Activated effector memory CD4-positive, alpha-beta T cell treated with anti-CD3 and anti-CD28 coated beads, Interleukin-2, amount 50 U/mL, for 16 hours (primary cell): Measurements from ENCODE around the gene TOR1AIP2.
"Not testable (repeated sequence)": the region's sequence is repeated elsewhere in the genome, so short reads cannot be mapped to it uniquely, and the experiment has no call there.

Experiments used
- DNase-seq: peaks from one replicate; pipeline ENCODE4 v3.0.0-alpha.2; 2020

Gene TOR1AIP2

GRCh38 chr1:179873438-179873851, 4.2 kb downstream of the TOR1AIP2 start:
- DNase-seq, result no peak

GRCh38 chr1:179872558-179872957, 5.0 kb downstream of the TOR1AIP2 start:
- DNase-seq, result no peak

DNA sequence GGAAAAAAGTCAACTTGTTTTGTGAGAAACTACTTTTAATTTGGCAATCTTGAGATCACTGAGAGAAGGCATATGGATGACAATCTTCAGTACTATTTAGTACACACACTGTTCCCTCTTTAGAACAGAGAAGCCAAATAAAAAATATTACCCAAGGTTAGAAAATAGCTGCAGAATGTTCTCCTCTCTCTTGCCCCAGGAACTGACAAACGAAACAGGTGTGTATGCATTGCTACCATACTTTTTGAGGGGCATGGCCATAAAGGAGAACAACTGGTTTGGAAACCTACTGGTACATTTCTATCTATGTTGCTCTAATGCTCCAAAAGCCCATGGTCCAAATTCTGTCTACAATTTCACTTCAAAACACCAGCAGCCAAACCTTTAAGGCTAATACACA, 5.7 kb downstream of the TOR1AIP2 start:
- DNase-seq, result no peak

DNA sequence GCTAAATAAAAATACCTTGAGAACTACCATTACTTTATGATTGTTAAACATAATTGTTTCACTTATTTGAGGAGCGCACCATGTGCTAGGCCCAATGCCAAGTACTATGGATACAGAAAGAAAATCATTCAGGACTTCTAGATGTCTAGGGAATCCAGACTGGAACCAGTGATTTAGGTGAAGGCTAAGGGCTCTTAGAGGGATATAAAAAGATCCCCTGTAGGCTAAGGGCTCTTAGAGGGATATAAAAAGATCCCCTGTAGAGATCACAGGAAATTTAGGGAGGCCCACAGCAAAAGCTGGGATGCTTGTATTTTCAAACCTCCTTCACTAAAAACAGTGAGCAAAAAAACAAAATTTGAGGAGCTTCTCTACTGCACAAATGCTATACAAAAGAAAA, 6.7 kb downstream of the TOR1AIP2 start:
- DNase-seq, result no peak

DNA sequence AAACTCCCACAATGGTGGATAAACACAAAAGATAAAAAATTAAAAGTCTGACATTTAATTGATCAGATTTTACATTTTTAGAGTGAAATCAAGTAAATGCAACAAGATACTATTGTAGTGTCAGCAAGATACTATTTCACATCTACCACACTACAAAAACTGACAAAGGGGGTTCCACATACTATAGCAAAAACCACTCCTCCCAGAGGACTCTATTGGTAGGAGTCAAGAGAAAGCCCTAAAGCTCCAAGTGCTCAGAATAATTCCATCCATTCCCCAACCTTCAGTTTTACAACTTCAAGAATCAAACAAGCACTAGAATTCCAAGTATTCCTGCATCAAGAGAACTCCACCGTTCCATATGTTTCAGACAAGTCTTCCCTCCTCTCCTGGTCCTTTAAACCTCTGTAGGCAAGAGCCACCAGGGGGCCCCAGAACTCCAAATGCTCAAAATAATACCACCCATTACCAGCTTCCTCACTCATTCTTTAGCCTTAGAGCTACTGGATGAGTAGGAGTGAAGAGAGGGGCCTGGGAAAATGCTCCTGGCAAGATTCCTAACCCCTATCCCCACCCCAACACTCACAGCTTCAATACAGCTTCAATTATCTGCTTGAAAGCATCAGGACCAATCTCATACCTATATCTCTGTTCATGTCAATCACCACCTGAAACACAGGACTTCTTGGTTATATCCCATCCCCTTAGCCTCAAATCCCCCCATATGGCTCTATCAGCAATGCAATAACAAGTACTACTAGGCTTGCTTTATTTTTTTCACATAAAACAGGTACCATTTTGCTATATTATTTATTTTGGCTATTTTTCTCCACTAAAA, 9.9 kb downstream of the TOR1AIP2 start:
- peak; percentile 79 for DNase-seq

- DNase-seq, result no peak
Observed at GRCh38 chr1:179866616-179867015, 11.0 kb downstream of the TOR1AIP2 start.

GRCh38 chr1:179865377-179865776, 12.2 kb downstream of the TOR1AIP2 start:
- no peak for DNase-seq

DNA sequence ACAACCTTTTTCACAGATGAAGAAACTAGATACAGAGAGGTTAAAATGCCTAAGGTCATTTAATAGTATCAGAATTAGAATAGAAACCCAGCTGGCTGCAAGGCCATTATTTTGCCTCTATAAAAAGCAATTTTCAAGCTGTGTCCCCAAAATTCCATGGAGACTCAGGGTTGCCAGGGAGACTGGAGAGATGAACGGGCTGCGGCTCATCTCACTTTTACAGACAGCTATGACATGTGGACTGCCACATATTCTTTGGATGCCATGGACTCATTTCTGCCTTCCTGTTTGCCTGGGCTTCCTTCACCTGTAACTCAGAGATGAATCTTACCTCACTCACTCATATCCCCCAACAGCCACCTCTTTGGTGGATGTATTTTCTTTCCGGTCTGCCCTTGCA, 17.0 kb downstream of the TOR1AIP2 start:
- DNase-seq, result no peak

- DNase-seq, result no peak
Observed at GRCh38 chr1:179857009-179857408, 20.6 kb downstream of the TOR1AIP2 start.

DNA sequence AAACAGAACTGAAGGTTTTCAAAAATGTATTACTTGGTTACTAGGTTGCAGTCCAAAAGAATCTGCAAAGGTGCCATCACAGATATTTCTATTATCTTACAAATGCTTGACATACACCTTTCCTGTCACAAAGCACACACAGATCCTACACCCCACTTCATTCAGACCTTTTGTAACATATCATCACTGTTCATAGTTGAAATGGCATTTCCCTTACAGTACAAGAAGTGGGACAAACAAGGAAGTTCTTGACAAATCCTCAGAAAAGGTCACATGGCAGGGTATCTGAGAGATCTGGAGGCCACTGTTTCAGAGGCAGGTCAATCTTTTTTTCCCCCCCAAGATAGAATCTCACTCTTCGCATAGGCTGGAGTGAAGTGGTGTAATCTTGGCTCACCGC, 21.3 kb downstream of the TOR1AIP2 start:
- no peak for DNase-seq

- DNase-seq, result not testable (repeated sequence)
Observed at GRCh38 chr1:179855831-179856230, 21.8 kb downstream of the TOR1AIP2 start.

- DNase-seq, result no peak
Observed at GRCh38 chr1:179853102-179853501, 24.5 kb downstream of the TOR1AIP2 start.

GRCh38 chr1:179848233-179848632, 29.4 kb downstream of the TOR1AIP2 start:
- no peak for DNase-seq

- DNase-seq, result no peak
Observed at GRCh38 chr1:179840107-179840506, 37.5 kb downstream of the TOR1AIP2 start.

GRCh38 chr1:179836686-179837445, 40.7 kb downstream of the TOR1AIP2 start:
- DNase-seq, result not testable (repeated sequence)

DNA sequence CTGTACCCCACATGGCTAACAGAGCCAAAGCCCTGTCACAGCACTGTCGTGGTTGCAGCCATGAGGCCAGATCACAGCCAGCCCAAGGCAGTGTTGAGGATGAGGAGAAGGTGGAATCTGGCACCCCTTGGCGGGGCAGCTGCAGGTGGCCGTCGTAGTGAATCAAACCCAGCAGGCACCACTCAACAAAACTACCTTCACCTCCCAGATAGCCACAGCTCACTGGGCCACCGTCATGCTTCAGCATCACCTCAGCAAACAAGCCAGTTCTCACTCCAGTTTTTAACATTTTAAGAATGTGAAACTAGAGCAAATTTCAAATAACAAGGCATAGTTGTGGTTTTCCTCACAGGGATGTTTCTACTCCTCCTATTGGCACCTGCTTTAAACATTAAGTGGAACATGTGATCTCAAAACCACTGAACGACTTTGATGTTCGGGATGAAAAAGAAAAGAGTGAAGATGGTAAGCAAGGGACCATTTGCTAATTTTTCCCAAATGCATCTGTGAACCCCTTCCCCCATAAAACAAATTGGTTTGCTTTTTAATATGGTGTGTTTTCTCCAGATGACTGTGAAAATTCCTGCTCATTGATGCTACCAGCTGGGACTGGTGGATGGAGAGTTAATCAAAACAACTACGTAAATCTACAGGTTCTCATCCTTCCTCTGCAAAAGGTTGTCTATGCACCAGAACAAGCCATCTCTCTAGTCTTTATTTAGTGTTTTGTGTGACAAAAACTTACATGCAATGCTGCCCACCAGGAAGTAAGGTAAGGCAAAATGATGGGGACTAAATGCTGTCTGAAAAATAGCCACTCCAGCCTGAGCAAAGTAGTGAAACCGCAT, 45.5 kb downstream of the TOR1AIP2 start:
- no peak for DNase-seq

DNA sequence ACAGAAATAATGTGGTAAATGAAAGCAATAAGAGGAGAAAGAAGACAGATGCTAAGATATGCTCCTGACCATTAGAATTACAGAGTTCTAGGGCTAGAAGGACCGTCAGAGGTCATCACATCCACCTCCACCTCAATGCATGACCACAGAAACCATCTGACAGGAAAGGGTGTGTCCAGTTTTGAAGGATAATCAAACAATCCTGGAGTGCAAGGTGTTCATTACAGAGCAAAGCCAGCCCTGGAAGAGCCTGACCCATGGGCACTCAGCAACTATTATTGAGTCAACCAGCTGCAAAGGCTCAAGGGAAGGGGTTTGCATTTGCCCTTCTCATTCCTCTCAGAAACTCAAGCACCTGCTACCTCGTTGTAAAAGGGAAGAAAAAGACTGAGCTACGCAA, 46.4 kb downstream of the TOR1AIP2 start:
- no peak for DNase-seq

- no peak for DNase-seq
Observed at GRCh38 chr1:179828554-179829110, 49.0 kb downstream of the TOR1AIP2 start.

GRCh38 chr1:179826626-179827280, 50.9 kb downstream of the TOR1AIP2 start:
- no peak for DNase-seq

DNA sequence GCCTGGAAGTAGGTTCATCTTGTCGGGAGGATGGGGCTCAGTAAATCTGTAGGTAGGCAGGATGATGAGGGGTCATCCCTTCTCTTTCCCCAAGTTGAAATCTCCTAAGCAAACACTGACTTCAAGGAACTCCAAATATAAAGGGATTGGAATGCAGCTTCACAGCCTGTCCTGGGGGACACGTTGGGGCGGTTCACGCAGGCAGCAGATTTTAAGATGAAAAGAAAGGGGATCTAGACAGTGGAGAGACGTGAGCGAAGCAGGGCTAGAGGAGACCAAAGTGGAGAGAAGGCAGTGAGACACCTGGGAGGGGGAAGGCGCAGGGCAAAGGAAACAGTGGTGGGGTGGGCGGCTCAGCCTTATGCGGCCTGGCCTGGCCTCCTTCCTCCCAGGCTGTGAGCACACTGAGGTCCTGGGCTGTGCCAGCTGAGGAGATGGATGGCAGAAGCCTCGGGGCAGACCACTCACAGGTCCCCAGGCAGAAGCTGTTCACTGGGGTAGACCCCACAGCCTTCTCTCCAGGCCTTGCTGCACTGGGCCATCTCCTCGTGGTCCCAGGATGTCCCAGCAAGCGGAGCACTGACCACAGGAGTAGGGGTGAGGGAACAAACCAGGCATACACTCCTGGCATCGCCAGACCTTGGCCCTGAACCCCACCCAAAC, 51.7 kb downstream of the TOR1AIP2 start:
- no peak for DNase-seq

DNA sequence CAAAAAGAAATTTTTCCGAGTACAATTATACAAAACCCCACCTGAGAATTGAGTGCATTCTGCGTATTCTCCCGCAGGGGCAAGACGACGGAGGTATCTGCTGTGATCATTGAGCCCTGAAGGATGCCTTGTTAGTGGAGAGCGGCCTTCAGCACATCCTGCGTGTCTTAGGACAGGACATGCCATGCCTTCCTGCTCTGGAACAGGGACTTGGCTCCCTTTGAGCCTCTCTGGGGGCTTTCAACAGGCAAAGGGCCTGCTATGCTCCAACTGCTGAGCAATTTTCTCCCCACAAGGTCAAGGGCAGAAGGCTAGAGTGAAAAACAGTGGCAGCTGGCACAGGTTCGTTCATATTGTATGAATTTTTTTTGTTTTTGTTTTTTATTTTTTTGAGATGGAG, 52.4 kb downstream of the TOR1AIP2 start:
- no peak for DNase-seq

- DNase-seq, result peak; percentile 49
Observed at GRCh38 chr1:179824265-179824664, 53.3 kb downstream of the TOR1AIP2 start.
